ENCODE results near the gene MVK. TPM values are rescaled to one million over a fixed set of nuclear protein-coding genes. Genes with fewer than 3 reads are reported as not detected.

MVK gene
- total and polyA plus RNA-seq, 2 donors from 2014 or later = 40.0 to 48.1 TPM

DNA sequence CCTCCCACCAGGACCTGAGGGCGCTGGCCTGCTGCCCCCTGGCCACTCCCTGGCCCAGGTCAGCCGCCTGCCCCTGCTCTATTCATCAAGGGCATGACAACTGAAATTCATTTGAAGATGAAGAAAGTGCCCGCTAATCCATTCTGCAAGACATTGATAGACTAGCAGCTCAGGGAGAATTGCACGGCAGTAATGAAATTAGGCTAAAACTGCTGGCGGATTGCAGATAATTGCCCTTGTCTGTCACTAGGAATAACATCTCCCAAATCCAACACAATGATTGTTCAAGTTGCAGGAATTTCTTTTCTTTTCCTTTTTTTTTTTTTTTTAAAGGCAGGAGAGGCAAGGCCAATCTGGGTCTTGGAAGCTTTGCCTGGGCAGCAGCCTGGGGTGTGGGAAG lies 44.5 kb downstream of the MVK start:
- Histone ChIP-seq H3K36me3 (ENCODE audit: control insufficient read depth in 2 of 3, insufficient read depth in 3 of 3, low read length in 3 of 3) (no peaks in the 10 kb centered on the region), H3K9ac (ENCODE audit: low read length in 3 of 3) (no peak overlapping the region), H3K9me3 (ENCODE audit: control insufficient read depth in 2 of 3, insufficient read depth in 1 of 3, low read length in 3 of 3) (no peaks in the 10 kb centered on the region), H3K4me3 (ENCODE audit: low read length in 3 of 3) (no peak overlapping the region), H3K4me1 (ENCODE audit: control insufficient read depth in 2 of 3, insufficient read depth in 2 of 3, low read depth in 1 of 3, low read length in 3 of 3) (no peaks in the 10 kb centered on the region), H3K27me3 (ENCODE audit: control insufficient read depth, insufficient read depth, low read length) (no peaks in the 10 kb centered on the region), H3K27ac (ENCODE audit: low read depth in 2 of 2, low read length in 2 of 2) (no peak overlapping the region)
- DNase-seq (no peak), FAIRE-seq (no peak)
- intact Hi-C loops (cut with DNase I) = no loop called here
- TF ChIP-seq, protein P1, sequence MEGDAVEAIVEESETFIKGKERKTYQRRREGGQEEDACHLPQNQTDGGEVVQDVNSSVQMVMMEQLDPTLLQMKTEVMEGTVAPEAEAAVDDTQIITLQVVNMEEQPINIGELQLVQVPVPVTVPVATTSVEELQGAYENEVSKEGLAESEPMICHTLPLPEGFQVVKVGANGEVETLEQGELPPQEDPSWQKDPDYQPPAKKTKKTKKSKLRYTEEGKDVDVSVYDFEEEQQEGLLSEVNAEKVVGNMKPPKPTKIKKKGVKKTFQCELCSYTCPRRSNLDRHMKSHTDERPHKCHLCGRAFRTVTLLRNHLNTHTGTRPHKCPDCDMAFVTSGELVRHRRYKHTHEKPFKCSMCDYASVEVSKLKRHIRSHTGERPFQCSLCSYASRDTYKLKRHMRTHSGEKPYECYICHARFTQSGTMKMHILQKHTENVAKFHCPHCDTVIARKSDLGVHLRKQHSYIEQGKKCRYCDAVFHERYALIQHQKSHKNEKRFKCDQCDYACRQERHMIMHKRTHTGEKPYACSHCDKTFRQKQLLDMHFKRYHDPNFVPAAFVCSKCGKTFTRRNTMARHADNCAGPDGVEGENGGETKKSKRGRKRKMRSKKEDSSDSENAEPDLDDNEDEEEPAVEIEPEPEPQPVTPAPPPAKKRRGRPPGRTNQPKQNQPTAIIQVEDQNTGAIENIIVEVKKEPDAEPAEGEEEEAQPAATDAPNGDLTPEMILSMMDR (IDR thresholded peaks at IDR 0.05; ENCODE audit: borderline replicate concordance, extremely low read depth, insufficient read depth) = no peak

DNA sequence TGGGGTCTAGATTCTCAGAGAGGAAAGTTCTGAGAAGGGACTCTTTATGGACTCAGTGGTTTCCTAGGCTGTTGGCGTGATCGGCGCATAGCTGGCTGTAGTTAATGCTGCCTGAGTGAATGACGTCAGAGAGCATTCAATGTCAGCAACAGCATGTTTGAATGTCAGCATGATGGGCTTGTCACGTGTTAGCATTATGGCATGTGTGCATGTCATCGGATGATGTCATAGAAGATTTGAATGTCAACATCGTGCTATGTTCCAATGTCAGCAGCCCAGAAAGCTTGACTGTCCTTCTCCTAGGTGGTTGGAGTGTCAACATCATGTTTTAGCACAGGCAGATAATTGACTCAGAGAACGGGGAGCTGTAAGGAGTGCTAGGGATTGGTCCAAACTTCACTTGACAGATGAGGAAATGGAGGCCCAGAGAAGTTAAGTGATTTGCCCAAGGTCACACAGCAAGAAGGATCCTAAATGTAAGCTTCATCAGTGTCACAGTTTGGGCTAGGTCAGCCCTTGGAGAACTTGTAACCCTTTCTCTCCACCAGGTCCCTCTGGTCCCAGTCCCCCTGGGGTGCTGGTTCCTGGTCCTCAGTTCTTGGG lies 45.5 kb downstream of the MVK start:
- DNase-seq (no peak), FAIRE-seq (no peak)
- intact Hi-C loops (cut with DNase I) = no loop called here
- H3K9me3 ChIP-seq (ENCODE audit: control insufficient read depth in 2 of 3, insufficient read depth in 1 of 3, low read length in 3 of 3) = no peaks in the 10 kb centered on the region
- TF ChIP-seq, protein P1 (IDR thresholded peaks at IDR 0.05; ENCODE audit: borderline replicate concordance, extremely low read depth, insufficient read depth) = no peak
- no peaks in the 10 kb centered on the region for H3K36me3 ChIP-seq (ENCODE audit: control insufficient read depth in 2 of 3, insufficient read depth in 3 of 3, low read length in 3 of 3)
- no peaks in the 10 kb centered on the region for H3K4me1 ChIP-seq (ENCODE audit: control insufficient read depth in 2 of 3, insufficient read depth in 2 of 3, low read depth in 1 of 3, low read length in 3 of 3)
- no peaks in the 10 kb centered on the region for H3K27me3 ChIP-seq (ENCODE audit: control insufficient read depth, insufficient read depth, low read length)
- H3K4me3 ChIP-seq (ENCODE audit: low read length in 3 of 3) = no peak overlapping the region
- no peak overlapping the region for H3K9ac ChIP-seq (ENCODE audit: low read length in 3 of 3)
- H3K27ac ChIP-seq (ENCODE audit: low read depth in 2 of 2, low read length in 2 of 2) = no peak overlapping the region

DNA sequence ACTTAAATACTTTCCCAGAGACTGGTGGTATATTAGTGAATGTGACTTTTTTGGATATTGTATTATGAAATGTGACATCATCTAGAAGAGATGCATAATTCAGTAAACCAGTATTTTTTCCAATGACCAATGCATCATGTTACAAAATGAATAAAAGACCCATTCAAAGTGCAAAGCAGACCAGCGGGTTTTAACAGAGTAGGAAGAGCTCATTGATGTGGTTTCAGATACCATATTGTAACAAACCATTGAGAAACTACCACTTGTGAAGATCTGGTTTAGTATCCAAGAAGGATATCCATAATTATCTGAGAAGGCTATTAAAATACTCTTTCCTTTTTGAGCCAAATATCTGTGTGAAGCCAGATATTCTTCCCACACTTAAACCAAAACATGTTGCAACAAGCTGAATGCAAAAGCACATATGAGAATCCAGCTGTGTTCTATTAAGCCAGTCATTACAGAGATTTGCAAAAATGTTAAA lies 47.7 kb downstream of the MVK start:
- FAIRE-seq = no peak

More for the DNA sequence above, 47.7 kb downstream of the MVK start:
- Histone ChIP-seq H3K9me3 (ENCODE audit: control insufficient read depth in 2 of 3, insufficient read depth in 1 of 3, low read length in 3 of 3) (no peaks in the 10 kb centered on the region), H3K9ac (ENCODE audit: low read length in 3 of 3) (no peak overlapping the region), H3K27ac (ENCODE audit: low read depth in 2 of 2, low read length in 2 of 2) (no peak overlapping the region), H3K36me3 (ENCODE audit: control insufficient read depth in 2 of 3, insufficient read depth in 3 of 3, low read length in 3 of 3) (no peaks in the 10 kb centered on the region), H3K27me3 (ENCODE audit: control insufficient read depth, insufficient read depth, low read length) (no peaks in the 10 kb centered on the region), H3K4me1 (ENCODE audit: control insufficient read depth in 2 of 3, insufficient read depth in 2 of 3, low read depth in 1 of 3, low read length in 3 of 3) (no peaks in the 10 kb centered on the region), H3K4me3 (ENCODE audit: low read length in 3 of 3) (no peak overlapping the region)
- peak in 1 of 5 donors; percentile 61 for DNase-seq
- TF ChIP-seq, protein P1 (IDR thresholded peaks at IDR 0.05; ENCODE audit: borderline replicate concordance, extremely low read depth, insufficient read depth) = no peak
- intact Hi-C loops (cut with DNase I) = no loop called here
